ENCODE data around the gene ZNF358.

ZNF358 gene
- total RNA-seq: 2.3 to 5.5 (median 2.8) reads per million in 3 experiments

- no peak for DNase-seq
Observed at GRCh38 chr19:7515645-7516151, at the start of gene ZNF358. Gene ZNF358, plus strand, starts transcription at chr19:7516103. Its CDS starts 3,140 bp downstream, at chr19:7519243.

GRCh38 chr19:7467009-7467989, 48.6 kb upstream of the ZNF358 start:
- no peak for DNase-seq

GRCh38 chr19:7468840-7469239, 47.1 kb upstream of the ZNF358 start:
- DNase-seq: no peak

- DNase-seq: no peak
Observed at GRCh38 chr19:7469669-7470285, 46.1 kb upstream of the ZNF358 start.

- no peak for DNase-seq
Observed at GRCh38 chr19:7470540-7471305, 45.2 kb upstream of the ZNF358 start.

GRCh38 chr19:7471696-7472615, 43.9 kb upstream of the ZNF358 start:
- no peak for DNase-seq

GRCh38 chr19:7475665-7476064, 40.2 kb upstream of the ZNF358 start:
- no peak for DNase-seq

GRCh38 chr19:7476241-7476640, 39.7 kb upstream of the ZNF358 start:
- no peak for DNase-seq

- no peak for DNase-seq
Observed at GRCh38 chr19:7476777-7477494, 39.0 kb upstream of the ZNF358 start.

GRCh38 chr19:7477758-7478157, 38.1 kb upstream of the ZNF358 start:
- no peak for DNase-seq

GRCh38 chr19:7478173-7478842, 37.6 kb upstream of the ZNF358 start:
- no peak for DNase-seq

- DNase-seq: no peak
Observed at GRCh38 chr19:7478843-7479227, 37.1 kb upstream of the ZNF358 start.

- no peak for DNase-seq
Observed at GRCh38 chr19:7480222-7480969, 35.5 kb upstream of the ZNF358 start.

- no peak for DNase-seq
Observed at GRCh38 chr19:7480970-7481255, 35.0 kb upstream of the ZNF358 start.

- no peak for DNase-seq
Observed at GRCh38 chr19:7482584-7483439, 33.1 kb upstream of the ZNF358 start.

GRCh38 chr19:7483720-7484201, 32.1 kb upstream of the ZNF358 start:
- DNase-seq: no peak

- DNase-seq: no peak
Observed at GRCh38 chr19:7486923-7487322, 29.0 kb upstream of the ZNF358 start.

- peak; percentile 85 for DNase-seq
Observed at GRCh38 chr19:7488736-7489353, 27.1 kb upstream of the ZNF358 start, which contains the start of gene PEX11G. Gene PEX11G, minus strand, starts transcription at chr19:7489035. Its CDS starts 25 bp downstream, at chr19:7489010.
